PFSK-1 (cell line): ENCODE results near the gene JDP2.

Experiments
- POLR2AphosphoS5 ChIP-seq: IDR thresholded peaks from 2 replicates; pipeline ENCODE4 v1.6.1; 2012; ENCODE audit warnings: low read depth, mild to moderate bottlenecking, control low read depth, low read length, moderate library complexity
- TF ChIP-seq, protein P1 (sequence below), 2 experiments: IDR thresholded peaks; 2 replicates each; pipeline versions ENCODE4 v1.6.1 to v1.8.0; 2011 to 2012; ENCODE audit warnings: low read depth in 2 of 2, low read length in 2 of 2, control low read depth in 1 of 2, inconsistent platforms in 1 of 2, mild to moderate bottlenecking in 1 of 2, moderate library complexity in 1 of 2; ENCODE audit not compliant: insufficient read depth in 1 of 2

DNA sequence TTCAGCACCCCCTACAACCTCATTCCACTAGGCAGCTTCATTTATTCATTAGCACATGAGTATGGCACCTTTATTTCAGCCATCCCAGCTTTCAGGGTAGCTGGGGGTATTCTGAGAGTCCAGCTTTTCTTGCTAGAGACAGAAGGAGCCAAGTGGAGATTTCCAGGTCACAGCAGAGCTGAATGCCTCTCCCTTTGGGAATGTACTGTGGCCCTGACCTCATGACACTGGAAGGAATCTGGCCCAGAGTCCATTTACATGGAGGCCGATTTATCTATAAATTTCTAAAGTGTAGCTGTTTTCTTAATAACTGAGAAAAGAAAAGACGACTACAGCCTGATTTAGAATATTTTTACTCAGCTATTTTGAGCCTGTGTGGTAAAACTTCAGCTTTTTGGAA is 47.2 kb upstream of the JDP2 start:
- TF ChIP-seq POLR2AphosphoS5 = no peak
- TF ChIP-seq, protein P1, sequence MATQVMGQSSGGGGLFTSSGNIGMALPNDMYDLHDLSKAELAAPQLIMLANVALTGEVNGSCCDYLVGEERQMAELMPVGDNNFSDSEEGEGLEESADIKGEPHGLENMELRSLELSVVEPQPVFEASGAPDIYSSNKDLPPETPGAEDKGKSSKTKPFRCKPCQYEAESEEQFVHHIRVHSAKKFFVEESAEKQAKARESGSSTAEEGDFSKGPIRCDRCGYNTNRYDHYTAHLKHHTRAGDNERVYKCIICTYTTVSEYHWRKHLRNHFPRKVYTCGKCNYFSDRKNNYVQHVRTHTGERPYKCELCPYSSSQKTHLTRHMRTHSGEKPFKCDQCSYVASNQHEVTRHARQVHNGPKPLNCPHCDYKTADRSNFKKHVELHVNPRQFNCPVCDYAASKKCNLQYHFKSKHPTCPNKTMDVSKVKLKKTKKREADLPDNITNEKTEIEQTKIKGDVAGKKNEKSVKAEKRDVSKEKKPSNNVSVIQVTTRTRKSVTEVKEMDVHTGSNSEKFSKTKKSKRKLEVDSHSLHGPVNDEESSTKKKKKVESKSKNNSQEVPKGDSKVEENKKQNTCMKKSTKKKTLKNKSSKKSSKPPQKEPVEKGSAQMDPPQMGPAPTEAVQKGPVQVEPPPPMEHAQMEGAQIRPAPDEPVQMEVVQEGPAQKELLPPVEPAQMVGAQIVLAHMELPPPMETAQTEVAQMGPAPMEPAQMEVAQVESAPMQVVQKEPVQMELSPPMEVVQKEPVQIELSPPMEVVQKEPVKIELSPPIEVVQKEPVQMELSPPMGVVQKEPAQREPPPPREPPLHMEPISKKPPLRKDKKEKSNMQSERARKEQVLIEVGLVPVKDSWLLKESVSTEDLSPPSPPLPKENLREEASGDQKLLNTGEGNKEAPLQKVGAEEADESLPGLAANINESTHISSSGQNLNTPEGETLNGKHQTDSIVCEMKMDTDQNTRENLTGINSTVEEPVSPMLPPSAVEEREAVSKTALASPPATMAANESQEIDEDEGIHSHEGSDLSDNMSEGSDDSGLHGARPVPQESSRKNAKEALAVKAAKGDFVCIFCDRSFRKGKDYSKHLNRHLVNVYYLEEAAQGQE (IDR thresholded peaks at IDR 0.05; ENCODE audit: insufficient read depth in 1 of 2, low read depth in 2 of 2, low read length in 2 of 2) = no peak
